Glomerular visceral epithelial cell (primary cell): ENCODE measurements around the gene CCDC90B.

Experiments
- DNase-seq: peaks from one replicate; pipeline ENCODE4 v3.0.0-alpha.2; 2016; ENCODE audit errors: extremely low spot score

Gene CCDC90B

DNA sequence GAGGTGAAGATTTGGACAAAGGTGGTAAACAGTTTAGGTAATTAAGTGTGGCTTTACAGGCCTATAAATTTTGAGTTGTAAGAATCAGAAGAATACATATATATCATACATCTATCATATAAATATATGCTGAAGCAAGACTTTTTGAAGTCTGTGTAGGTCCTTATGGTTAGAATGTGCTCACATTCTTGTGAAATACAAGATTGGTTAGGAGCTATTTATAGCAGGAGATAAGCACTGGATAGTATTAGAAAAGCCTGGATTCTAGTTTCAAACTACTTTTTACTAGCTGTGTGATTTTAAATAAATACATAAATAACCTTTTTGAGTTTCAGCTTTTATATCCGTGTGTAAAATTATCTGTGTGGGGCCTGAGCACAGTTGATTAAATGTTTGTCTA, 50.3 kb downstream of the CCDC90B start:
- no peak for DNase-seq

DNA sequence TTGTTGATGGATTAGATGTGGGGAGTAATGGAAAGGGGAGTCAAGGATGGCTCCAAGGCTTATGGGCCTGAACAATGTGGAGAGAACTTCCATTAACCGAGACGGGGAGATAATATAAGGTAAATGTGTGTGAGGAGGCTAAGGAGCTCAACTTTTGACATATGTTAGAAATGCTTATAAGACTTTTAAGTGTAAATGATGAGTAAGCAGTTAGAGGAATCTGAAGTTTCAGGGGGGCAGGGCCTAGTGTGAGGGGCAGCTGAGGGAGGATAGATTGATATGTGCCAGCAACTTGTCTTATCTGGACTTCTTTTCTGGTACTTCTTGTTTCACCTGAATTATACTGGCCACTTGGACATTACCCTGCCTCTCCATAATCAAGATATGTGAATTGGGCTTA, 62.7 kb downstream of the CCDC90B start:
- no peak for DNase-seq

DNA sequence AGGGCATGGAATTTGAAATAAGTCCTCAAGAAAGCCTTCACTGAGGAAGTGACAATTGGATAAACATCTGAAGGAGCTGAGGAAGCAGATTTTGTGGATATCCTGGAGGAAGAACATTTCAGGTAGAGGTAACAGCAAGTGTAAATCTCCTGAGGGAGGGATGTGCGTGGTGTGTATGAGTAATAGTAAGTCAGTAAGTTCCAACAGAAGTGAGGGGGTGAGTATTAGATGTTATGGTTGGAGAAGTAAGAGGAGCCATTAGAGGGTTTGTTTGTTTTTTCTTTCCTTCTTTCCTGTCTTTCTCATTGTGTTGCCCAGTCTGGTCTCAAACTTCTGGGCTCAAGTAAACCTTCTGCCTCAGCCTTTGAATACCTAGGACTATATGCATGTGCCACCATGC, 63.7 kb downstream of the CCDC90B start:
- no peak for DNase-seq

DNA sequence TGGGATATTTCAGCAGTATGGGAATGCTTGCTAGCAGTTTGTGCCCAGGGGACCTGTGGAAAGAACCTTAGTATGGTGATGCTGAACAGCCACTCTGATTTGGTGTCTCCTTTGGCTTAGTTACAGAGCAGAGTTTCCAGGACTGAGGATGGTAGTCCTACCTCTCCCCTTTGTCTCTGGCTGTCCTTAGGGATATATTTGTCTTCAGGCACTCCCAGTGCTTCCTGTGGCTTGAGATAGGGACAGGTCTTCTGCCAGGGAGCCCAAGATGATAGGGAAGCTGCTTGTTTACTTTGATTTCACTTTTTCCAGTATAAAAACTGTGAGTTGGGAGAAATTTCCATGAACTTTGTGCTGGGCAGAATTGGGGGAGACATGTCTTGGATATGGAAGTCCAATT, 64.5 kb downstream of the CCDC90B start:
- DNase-seq = no peak

DNA sequence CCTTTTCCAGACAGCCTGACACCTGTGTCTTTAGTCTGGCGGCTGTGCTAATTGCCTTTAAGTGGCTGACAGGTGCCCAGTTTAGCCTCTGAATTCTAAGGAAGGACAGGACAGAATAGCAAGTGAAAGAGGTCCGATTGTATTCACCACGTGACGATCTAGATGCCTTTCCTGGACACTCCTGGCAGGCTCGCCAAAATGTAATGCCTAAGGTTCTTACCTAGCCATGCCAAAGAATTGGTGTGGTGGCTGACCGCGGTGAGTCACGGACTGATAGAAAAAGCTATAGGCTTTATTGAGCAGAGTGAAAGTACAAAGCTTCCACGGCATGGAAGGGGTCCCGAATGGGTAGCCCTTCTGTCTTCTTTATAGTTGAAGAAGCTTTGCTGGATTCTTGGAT, 65.9 kb downstream of the CCDC90B start:
- no peak for DNase-seq

DNA sequence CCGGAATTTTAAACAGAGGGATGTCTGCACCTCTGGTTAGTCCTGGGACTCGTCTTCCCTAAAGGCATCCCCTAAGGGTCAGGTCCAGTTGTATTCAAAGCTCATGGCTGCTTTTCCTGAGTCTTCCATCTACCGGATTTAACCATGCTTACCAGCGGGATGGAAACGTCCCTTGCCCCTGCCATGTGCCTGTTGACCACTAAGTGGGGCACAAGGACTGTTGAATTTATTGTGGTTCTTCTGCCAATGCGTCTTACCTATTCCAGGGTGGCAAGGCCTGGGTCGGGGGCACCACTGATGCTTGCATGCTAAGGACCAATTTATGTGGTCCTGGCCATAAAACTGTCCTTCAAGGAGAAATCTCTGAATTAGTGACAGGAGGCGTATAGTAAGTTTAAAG, 67.1 kb downstream of the CCDC90B start:
- no peak for DNase-seq
